Calu3 (cell line): ENCODE results near the gene PIK3R6. TPM values are rescaled to one million over a fixed set of nuclear protein-coding genes. Genes with fewer than 3 reads are reported as not detected.

Experiments
- BruUV-seq: library from RNA; stranded (reverse); fragments of 400-500 nt; replicated peaks from 2 replicates; lab custom pipeline; 2021; lab: Mats Ljungman, UMichigan
- CTCF ChIA-PET: fragments of 300-600 bp; sonication (Branson Sonifier 250); formaldehyde crosslinking; loops from one replicate; lab custom pipeline; 2022; ENCODE audit warnings: antibody characterized with exemption; lab: Charles Lee
- DNase-seq: peaks from one replicate; pipeline ENCODE4 v3.0.0; 2022
- H3K27ac Mint-ChIP-seq: one replicate; pipeline ENCODE4 v1.8.0; 2022; ENCODE audit warnings: mixed read lengths; ENCODE audit not compliant: unreplicated experiment
- H3K27me3 Mint-ChIP-seq: one replicate; pipeline ENCODE4 v1.8.0; 2022; ENCODE audit warnings: mixed read lengths; ENCODE audit not compliant: unreplicated experiment
- H3K36me3 Mint-ChIP-seq: one replicate; pipeline ENCODE4 v1.8.0; 2022; ENCODE audit warnings: mild to moderate bottlenecking, moderate library complexity, mixed read lengths; ENCODE audit not compliant: insufficient read depth, unreplicated experiment
- H3K4me1 Mint-ChIP-seq: one replicate; pipeline ENCODE4 v1.8.0; 2022; ENCODE audit warnings: mild to moderate bottlenecking, low read depth, mixed read lengths; ENCODE audit not compliant: unreplicated experiment
- H3K4me3 Mint-ChIP-seq: one replicate; pipeline ENCODE4 v1.8.0; 2022; ENCODE audit warnings: mild to moderate bottlenecking, low read depth, moderate library complexity, mixed read lengths; ENCODE audit not compliant: unreplicated experiment
- H3K9me3 Mint-ChIP-seq: one replicate; pipeline ENCODE4 v1.8.0; 2022; ENCODE audit warnings: low read depth, mixed read lengths; ENCODE audit not compliant: unreplicated experiment
- intact Hi-C: fragments of 100-400 bp; cut with micrococcal nuclease; formaldehyde crosslinking; loops from one replicate; pipeline ENCODE4 v1.10.0; 2022; ENCODE audit not compliant: unreplicated experiment
- total RNA-seq: library from RNA; stranded (reverse); gene quantifications from 2 replicates; pipeline ENCODE4 v1.2.3, GENCODE V29; 2022
- TF ChIP-seq, protein P1 (sequence below): fragments of 200-600 bp; IDR thresholded peaks from one replicate; pipeline ENCODE4 v1.8.0; 2022; ENCODE audit warnings: antibody characterized with exemption; ENCODE audit not compliant: unreplicated experiment

Gene PIK3R6
- total RNA-seq, 1 experiment from 2014 or later: not detected

DNA sequence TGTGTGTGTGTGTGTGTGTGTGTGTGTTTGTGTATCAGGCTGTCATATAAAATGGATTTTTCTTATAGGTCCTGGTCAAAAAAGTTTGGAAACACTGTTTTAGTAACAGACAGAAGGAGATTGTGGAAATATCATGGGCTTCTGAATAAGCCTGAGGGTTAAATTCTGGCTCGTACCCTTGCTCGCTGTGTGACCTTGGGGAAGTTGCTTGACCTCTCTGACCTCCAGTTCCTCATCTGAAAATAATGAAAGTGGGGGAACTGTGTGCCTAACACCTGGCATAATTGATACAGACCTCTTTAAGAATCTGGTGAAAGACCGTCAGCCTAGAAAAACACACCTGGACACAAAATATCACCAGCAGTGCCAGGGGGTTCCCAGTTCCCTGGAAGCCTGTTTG, 25.6 kb upstream of the PIK3R6 start:
- Mint-ChIP-seq H3K27ac (no peak overlapping the region), H3K36me3 (no peaks in the 10 kb centered on the region), H3K4me3 (no peak overlapping the region), H3K27me3 (peaks cover 50% of the 10 kb centered on the region), H3K4me1 (peaks cover 8% of the 10 kb centered on the region), H3K9me3 (no peaks in the 10 kb centered on the region)
- no TSS peak for BruUV-seq
- intact Hi-C loops: no loop called here
- no peak for DNase-seq
- CTCF ChIA-PET: interaction anchor here (0.6 kb wide), 1 partner anchor 834 kb away, joined by 3 read pairs; no protein-coding TSS in a partner anchor
- TF ChIP-seq, protein P1, sequence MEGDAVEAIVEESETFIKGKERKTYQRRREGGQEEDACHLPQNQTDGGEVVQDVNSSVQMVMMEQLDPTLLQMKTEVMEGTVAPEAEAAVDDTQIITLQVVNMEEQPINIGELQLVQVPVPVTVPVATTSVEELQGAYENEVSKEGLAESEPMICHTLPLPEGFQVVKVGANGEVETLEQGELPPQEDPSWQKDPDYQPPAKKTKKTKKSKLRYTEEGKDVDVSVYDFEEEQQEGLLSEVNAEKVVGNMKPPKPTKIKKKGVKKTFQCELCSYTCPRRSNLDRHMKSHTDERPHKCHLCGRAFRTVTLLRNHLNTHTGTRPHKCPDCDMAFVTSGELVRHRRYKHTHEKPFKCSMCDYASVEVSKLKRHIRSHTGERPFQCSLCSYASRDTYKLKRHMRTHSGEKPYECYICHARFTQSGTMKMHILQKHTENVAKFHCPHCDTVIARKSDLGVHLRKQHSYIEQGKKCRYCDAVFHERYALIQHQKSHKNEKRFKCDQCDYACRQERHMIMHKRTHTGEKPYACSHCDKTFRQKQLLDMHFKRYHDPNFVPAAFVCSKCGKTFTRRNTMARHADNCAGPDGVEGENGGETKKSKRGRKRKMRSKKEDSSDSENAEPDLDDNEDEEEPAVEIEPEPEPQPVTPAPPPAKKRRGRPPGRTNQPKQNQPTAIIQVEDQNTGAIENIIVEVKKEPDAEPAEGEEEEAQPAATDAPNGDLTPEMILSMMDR: no peak

DNA sequence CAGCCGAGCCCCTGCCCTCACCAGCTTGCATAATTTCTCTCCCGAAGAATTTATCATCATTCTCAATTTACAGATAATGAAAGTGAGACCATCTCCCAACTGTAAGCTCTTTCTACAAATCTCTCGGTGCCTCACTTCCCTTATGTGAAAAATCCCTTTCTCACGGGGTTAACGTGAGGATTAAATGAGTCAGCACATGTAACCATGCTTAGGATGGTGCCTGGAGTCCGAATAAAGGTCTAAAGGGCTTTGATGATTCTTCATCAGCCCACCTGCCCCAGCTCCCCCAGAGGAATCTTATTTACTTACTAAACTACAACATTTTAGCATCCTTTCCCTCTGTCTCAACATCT, 24.8 kb upstream of the PIK3R6 start:
- no peaks in the 10 kb centered on the region for H3K36me3 Mint-ChIP-seq
- intact Hi-C loops: no loop called here
- CTCF ChIA-PET: no interaction called here
- no peak overlapping the region for H3K27ac Mint-ChIP-seq
- H3K9me3 Mint-ChIP-seq: no peaks in the 10 kb centered on the region
- TF ChIP-seq, protein P1: no peak
- H3K27me3 Mint-ChIP-seq: peaks cover 43% of the 10 kb centered on the region
- BruUV-seq: no TSS peak
- peaks cover 8% of the 10 kb centered on the region for H3K4me1 Mint-ChIP-seq
- H3K4me3 Mint-ChIP-seq: no peak overlapping the region
- DNase-seq: no peak

DNA sequence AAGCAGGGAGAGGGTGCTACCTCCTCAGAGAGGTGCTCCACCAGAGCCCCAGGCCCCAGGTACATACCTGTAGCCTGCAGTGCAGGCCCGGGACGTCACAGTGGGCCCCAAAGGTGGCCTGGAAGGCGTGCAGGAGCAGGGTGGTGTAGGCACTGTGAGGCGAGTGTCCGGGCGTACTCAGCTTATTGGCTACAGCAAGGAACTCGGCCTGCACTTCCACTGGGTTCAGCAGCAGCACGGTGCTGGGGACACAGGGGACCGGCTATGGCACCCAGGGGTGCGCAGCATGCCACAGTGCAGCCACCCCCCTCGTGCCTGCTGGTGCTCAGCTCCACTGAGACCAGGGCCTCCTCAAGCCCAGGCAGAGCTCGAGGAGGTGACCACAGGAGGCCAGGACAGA, 23.2 kb upstream of the PIK3R6 start:
- BruUV-seq: no TSS peak
- CTCF ChIA-PET: interaction anchor here (0.7 kb wide), 1 partner anchor 327 kb away, joined by 3 read pairs; no protein-coding TSS in a partner anchor

DNA sequence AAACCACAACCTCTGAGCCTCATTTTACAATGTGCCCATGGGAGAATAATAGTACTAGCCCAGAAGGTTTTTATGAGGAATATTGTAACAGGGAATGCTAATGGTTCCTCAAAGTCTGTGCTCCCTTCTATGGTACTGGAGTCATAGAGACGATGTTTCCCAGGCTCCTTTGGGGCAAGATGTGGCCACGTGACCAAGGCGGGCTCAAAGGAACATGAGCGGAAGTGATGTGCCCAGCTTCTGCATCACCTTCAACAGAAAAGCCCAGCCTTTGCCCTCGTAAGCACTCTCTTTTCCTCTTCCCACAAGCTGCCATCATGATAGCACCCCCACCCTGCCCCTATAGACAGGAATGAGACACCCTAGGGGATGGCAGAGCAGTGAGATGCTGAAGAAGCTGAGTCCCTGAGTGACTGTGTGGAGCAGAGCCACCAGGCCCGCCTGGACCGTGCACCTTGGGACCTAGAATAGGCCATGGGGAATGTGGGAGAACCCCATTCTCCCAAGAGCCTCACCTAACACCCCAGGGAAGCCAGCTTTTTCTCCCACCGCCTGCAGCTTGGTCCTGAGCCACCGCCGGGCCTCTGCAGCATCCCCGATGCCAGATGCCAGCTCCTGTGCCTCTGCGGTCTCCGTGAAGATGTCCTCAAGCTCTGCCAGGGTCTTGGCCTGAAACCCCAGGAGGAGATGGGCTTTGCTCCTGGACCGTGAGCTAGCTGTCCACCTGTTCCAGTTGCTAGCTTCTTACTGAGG, 22.2 kb upstream of the PIK3R6 start:
- Mint-ChIP-seq H3K27me3 (peaks cover 16% of the 10 kb centered on the region), H3K4me1 (no peaks in the 10 kb centered on the region), H3K27ac (no peak overlapping the region), H3K4me3 (no peak overlapping the region), H3K9me3 (no peaks in the 10 kb centered on the region), H3K36me3 (no peaks in the 10 kb centered on the region)
- TF ChIP-seq, protein P1: no peak
- no TSS peak for BruUV-seq
- CTCF ChIA-PET: no interaction called here
- no peak for DNase-seq
- intact Hi-C loops: no loop called here

More for the DNA sequence above, 23.2 kb upstream of the PIK3R6 start:
- H3K27me3 Mint-ChIP-seq: peaks cover 27% of the 10 kb centered on the region
- H3K9me3 Mint-ChIP-seq: no peaks in the 10 kb centered on the region
- intact Hi-C loops: no loop called here
- TF ChIP-seq, protein P1: no peak
- no peaks in the 10 kb centered on the region for H3K36me3 Mint-ChIP-seq
- no peak overlapping the region for H3K4me3 Mint-ChIP-seq
- H3K4me1 Mint-ChIP-seq: peaks cover 8% of the 10 kb centered on the region
- DNase-seq: no peak
- H3K27ac Mint-ChIP-seq: no peak overlapping the region
